Activated CD4-positive, alpha-beta T cell treated with anti-CD3 and anti-CD28 coated beads, Interleukin-2, amount 50 U/mL, for 16 hours (primary cell): ENCODE data around the gene SNAI3.
A peak's percentile ranks its signal among the peaks of the same experiment; 100 is the strongest.

Experiments
- DNase-seq: peaks from one replicate; pipeline ENCODE4 v3.0.0-alpha.2; 2020

The SNAI3 gene

GRCh38 chr16:88686439-88687253 is at the start of gene SNAI3:
Gene SNAI3 (minus strand): TSS chr16:88686507. CDS start chr16:88686406, 101 bp downstream.
- peak; percentile 81 for DNase-seq

DNA sequence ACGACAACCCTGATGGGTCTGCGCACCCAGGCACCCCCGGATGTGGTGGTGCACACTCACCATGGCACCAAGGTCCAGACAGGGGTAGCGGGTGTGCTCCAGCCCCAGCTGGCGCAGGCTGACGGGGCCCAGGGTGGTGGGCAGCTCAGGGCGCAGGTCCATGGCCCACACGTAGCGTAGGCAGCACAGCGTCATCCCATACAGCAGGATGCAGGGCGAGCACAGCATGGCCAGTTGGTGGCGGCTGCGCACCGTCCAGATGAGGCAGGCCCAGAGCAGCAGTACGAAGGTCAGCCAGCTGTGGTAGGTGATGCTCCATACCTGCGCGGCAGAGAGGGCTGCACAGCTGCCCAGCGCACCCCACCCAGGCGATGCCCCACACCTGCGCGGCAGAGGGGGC is 49.8 kb upstream of the SNAI3 start:
- DNase-seq = no peak

- no peak for DNase-seq
Measured at GRCh38 chr16:88735616-88736015, 49.3 kb upstream of the SNAI3 start.

GRCh38 chr16:88735121-88735520 is 48.8 kb upstream of the SNAI3 start:
- no peak for DNase-seq

- DNase-seq = no peak
Measured at GRCh38 chr16:88734361-88734728, 48.0 kb upstream of the SNAI3 start.

- DNase-seq = no peak
Measured at GRCh38 chr16:88733630-88734360, 47.5 kb upstream of the SNAI3 start.

GRCh38 chr16:88732961-88733294 is 46.6 kb upstream of the SNAI3 start:
- DNase-seq = no peak

GRCh38 chr16:88732172-88732960 is 46.1 kb upstream of the SNAI3 start:
- DNase-seq = no peak

- DNase-seq = no peak
Measured at GRCh38 chr16:88731699-88732098, 45.4 kb upstream of the SNAI3 start.

- no peak for DNase-seq
Measured at GRCh38 chr16:88730632-88731607, 44.6 kb upstream of the SNAI3 start.

GRCh38 chr16:88727871-88728270 is 41.6 kb upstream of the SNAI3 start:
- DNase-seq = no peak

DNA sequence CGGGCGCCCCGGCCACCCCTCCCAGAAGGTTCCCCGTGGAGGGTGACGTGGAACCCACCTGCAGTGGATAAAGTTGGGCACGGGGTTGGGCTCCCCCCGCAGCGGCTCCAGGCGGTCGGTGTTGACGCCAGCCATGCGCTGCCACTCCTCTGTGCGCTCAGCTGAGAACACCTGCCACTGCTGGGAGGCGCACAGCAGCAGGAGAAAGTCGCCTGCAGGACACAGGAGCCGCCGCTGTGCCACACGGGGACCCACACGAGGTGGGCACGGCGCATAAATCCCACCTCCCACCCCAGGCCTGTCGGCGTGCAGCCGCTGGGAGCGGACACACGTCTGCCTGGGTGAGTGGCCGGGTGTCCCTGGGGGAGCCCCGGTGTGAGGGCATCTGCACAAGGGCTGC is 40.7 kb upstream of the SNAI3 start:
- no peak for DNase-seq

DNA sequence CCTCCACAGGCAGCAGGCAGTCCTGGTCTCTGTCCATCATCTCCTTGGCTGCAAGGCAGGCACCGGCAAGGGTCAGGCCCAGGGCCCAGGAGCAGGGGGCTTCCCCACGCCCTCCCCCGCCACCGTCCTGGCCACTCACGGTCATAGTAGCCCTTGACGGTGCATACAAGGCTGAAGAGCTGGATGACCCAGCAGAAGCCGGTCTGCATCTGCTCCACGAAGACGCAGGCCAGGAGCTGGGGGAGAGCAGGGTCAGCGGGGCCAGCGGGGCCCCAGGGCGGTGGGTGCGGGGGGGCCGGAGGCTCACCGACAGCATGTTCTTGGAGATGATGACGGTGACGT is 40.1 kb upstream of the SNAI3 start:
- no peak for DNase-seq

DNA sequence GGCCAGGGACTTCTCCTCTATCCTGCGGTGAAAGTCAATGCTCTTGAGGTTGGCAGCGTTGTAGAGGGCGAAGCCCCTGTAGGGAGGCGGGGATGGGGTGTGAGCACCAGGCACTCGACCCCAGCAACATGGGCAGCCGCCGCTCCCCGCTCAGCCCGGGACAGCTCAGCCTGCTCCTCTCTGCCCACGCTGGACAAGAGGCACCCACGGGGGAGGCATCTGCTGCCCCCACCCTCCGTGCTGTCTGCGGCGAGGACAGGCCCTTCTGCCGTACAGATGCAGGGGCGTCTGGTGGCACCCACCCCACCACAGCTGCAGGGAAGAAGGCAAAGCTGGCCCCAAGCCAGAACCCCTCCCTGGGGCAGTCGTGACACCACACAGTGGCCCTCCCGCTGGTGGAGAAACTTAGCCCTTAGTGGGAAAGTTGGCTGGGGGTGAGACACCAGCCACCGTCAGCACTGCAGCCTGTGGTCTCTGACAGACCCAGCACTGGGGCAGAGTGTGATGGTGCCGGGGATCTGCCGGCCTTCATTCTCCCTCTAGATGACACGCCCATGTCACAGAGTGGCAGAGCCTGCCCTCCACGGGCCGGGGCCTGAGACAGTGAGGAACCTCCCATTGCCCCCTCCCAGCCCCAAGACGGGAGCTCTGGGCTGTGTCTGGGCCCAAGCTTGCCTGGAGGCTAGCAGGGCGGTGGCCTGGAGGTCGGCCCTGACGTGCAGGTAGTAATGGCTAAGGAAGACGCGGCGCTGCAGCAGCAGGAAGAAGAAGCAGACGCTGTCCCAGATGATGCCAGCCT is 39.5 kb upstream of the SNAI3 start:
- DNase-seq = no peak

DNA sequence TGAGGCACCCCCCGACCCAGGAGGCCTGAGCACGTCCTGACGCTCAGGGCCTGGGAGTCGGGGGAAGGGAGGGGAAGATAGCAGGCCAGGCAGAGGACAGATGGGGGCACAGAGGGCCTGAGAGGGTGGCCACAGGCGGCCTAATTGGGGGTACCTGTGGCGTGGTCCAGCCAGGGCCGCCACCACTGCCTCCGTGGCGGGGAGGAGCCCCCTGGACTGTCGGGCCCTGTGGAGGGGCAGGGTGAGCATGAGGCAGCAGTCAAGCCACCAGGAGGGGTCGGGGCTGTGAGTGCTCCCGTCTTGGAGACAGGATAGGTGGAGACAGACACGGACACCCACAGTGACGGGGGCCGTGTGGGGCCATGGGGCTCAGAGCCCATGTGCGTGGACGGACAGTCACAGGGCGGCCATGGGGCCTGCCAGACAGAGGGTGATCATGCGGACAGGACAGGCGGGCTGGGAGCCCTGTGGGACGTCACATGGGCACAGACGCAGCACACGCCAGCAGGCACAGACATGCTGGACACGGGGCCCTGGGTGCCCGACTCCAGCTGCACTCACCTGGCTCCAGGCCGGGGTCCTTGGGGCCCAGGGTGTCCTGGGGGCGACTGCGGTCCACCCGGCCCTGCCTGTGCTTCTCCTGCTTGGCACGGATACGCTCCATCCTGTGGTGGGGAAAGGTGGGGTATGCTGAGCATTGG is 38.7 kb upstream of the SNAI3 start:
- no peak for DNase-seq

GRCh38 chr16:88723911-88724310 is 37.6 kb upstream of the SNAI3 start:
- no peak for DNase-seq

DNA sequence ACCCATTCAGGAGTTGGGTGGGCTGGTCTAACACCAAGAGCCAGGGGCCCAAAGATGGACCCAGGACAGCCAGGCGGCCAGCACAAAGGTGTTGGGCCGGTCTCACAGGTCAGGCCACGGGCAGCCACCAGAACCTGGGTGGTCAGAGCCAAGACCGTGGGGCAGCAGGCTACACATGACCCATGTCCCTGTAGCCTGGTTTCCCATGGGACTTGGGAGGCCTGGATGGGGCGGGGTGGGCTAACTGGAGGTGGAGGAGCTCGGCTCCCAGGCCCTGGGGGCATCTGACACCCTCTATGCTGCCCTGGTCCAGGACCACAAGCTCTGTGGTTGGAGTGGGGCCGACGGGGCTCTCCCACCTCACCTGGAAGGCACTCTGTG is 37.2 kb upstream of the SNAI3 start:
- DNase-seq = no peak

- DNase-seq = no peak
Measured at GRCh38 chr16:88722784-88723506, 36.6 kb upstream of the SNAI3 start.

DNA sequence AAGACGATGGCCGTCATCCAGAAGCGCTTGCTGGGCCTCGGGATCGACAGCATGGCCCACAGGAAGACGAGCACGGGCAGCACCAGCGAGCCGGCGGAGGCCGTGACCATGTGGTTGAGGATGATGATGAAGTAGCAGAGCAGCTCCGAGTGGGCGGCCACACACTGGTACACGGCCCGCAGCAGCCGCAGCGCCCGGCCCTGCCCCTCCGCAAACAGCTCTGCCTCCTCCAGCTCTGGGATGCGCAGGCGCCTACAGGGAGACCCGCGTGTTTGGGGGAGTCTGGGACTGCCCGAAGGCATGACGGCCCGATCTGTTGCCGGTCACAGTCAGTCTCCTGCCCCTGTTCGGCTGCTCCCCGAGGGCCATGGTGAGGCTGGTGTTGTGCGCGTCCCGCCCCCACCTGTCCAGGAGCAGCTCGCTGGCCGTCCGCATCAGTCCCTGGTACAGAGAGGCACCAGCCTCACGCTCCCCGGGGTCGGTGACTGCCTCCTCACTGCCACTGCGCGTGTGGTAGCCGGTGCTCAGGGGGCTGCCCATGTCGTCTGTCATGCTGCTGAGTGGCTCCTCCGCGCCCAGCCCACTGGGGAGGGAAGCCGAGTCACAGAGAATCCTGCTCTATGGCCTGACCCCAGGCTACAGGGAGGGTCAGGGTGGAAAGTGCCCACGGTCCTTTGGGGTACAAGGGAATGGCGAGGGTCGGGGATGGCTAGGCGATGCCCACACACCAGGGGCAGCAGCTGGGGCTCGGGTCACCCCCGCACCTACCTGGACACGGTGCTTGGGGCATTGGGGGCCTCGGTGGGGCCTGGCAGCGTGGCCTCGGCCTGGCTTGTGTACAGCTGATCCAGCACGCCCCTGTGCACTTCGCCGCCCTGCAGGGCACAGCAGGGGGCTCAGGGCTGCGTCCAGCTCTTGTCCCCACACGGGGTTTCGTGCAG is 35.8 kb upstream of the SNAI3 start:
- no peak for DNase-seq
